ENCODE measurements around the gene ADRA2B.

- TF ChIP-seq CTCF (IDR thresholded peaks at IDR 0.05) (no peak), POLR2A (IDR thresholded peaks at IDR 0.05) (no peak)
These were observed 47.5 kb upstream of the ADRA2B start for GRCh38 chr2:96163768-96164429.

All from body of pancreas (tissue), 4 donors.